DMS153 treated with DMSO at 0.1 percent for 48 hours (cell line): Measurements from ENCODE around the gene LAMB3.
"Not testable (repeated sequence)": the region's sequence is repeated elsewhere in the genome, so short reads cannot be mapped to it uniquely, and the experiment has no call there.

Source experiments
- DNase-seq: peaks from one replicate; lab custom pipeline; 2025; ENCODE audit not compliant: unreplicated experiment; lab: John Stamatoyannopoulos, UW

The LAMB3 gene

GRCh38 chr1:209652121-209652735 is at the start of gene LAMB3:
TSS of gene LAMB3 (minus strand) at chr1:209652425. CDS start at chr1:209650944, 1,481 bp downstream.
- DNase-seq, result no peak

- not testable (repeated sequence) for DNase-seq
Measured at GRCh38 chr1:209700686-209701085, 48.5 kb upstream of the LAMB3 start.

- no peak for DNase-seq
Measured at GRCh38 chr1:209697126-209697525, 44.9 kb upstream of the LAMB3 start.

GRCh38 chr1:209696673-209697072 is 44.4 kb upstream of the LAMB3 start:
- DNase-seq, result no peak

GRCh38 chr1:209692745-209693504 is 40.7 kb upstream of the LAMB3 start:
- DNase-seq, result peak; percentile 91

- DNase-seq, result no peak
Measured at GRCh38 chr1:209692296-209692695, 40.1 kb upstream of the LAMB3 start.

- DNase-seq, result no peak
Measured at GRCh38 chr1:209691237-209691636, 39.0 kb upstream of the LAMB3 start.

- DNase-seq, result no peak
Measured at GRCh38 chr1:209689477-209689876, 37.3 kb upstream of the LAMB3 start.

GRCh38 chr1:209688746-209689234 is 36.6 kb upstream of the LAMB3 start:
- no peak for DNase-seq

GRCh38 chr1:209686322-209686721 is 34.1 kb upstream of the LAMB3 start:
- no peak for DNase-seq

GRCh38 chr1:209685821-209686220 is 33.6 kb upstream of the LAMB3 start:
- no peak for DNase-seq

GRCh38 chr1:209678981-209679539 is 26.8 kb upstream of the LAMB3 start:
- DNase-seq, result no peak

GRCh38 chr1:209675565-209676154 is 23.4 kb upstream of the LAMB3 start:
- no peak for DNase-seq

- peak; percentile 38 for DNase-seq
Measured at GRCh38 chr1:209674957-209675564, 22.8 kb upstream of the LAMB3 start, which contains the start of gene G0S2. TSS of gene G0S2 (plus strand) at chr1:209675412. CDS start at chr1:209675685, 273 bp downstream.

- DNase-seq, result no peak
Measured at GRCh38 chr1:209673631-209674417, 21.6 kb upstream of the LAMB3 start.

GRCh38 chr1:209672705-209673630 is 20.7 kb upstream of the LAMB3 start:
- no peak for DNase-seq

GRCh38 chr1:209670441-209671082 is 18.3 kb upstream of the LAMB3 start:
- DNase-seq, result no peak

- no peak for DNase-seq
Measured at GRCh38 chr1:209667708-209668107, 15.5 kb upstream of the LAMB3 start.

- DNase-seq, result no peak
Measured at GRCh38 chr1:209667103-209667502, 14.9 kb upstream of the LAMB3 start.
